ENCODE measurements around the gene TARBP1. TPM values are rescaled to one million over a fixed set of nuclear protein-coding genes. Genes with fewer than 3 reads are reported as not detected.
A peak's percentile ranks its signal among the peaks of the same experiment; 100 is the strongest.
"Not testable (repeated sequence)": the region's sequence is repeated elsewhere in the genome, so short reads cannot be mapped to it uniquely, and the experiment has no call there.

Gene TARBP1
- total and polyA plus RNA-seq, 5 donors, result 10.7 to 12.0 (median 11.2) TPM

- no peak overlapping the region for H3K27ac ChIP-seq (ENCODE audit: low read length)
- WGBS, result 91% methylated on average over 4 of the region's 4 CpGs
Measured at GRCh38 chr1:234504969-234505768, 26.2 kb upstream of the TARBP1 start.

DNA sequence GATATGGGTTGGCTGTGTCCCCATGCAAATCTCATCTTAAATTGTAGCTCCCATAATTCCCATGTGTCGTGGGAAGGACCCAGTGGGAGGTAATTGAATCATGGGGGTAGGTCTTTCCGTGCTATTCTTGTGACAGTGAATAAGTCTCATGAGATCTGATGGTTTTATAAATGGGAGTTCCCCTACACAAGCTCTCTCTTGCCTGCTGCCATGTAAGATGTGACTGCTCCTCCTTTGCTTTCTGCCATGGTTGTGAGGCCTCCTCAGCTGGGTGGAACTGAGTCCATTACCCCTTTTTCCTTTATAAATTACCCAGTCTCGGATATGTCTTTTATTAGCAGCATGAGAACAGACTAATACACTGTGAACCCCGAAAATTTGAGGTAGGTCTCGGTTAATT lies 25.3 kb upstream of the TARBP1 start:
- not testable (repeated sequence) for H3K4me1 ChIP-seq (ENCODE audit: control insufficient read depth, insufficient read depth, low read length); H3K4me3 ChIP-seq (ENCODE audit: low read length); H3K27me3 ChIP-seq (ENCODE audit: control insufficient read depth, insufficient read depth); ATAC-seq; DNase-seq; H3K9me3 ChIP-seq (ENCODE audit: control insufficient read depth, low read length); H3K27ac ChIP-seq (ENCODE audit: low read length)
- intact Hi-C loops (cut with DNase I), result loop anchor here in 2 of 4 donors (5.0 kb wide), 2 partner anchors 88 to 93 kb away; no protein-coding TSS in a partner anchor
- 83% methylated on average over 5 of the region's 5 CpGs for WGBS

More at GRCh38 chr1:234504969-234505768, 26.2 kb upstream of the TARBP1 start:
- DNase-seq (no peak), ATAC-seq (no peak)
- no peaks in the 10 kb centered on the region for H3K9me3 ChIP-seq (ENCODE audit: control insufficient read depth, low read length)
- H3K4me3 ChIP-seq (ENCODE audit: low read length), result no peak overlapping the region
- no peaks in the 10 kb centered on the region for H3K27me3 ChIP-seq (ENCODE audit: control insufficient read depth, insufficient read depth)
- peaks cover 5% of the 10 kb centered on the region for H3K4me1 ChIP-seq (ENCODE audit: control insufficient read depth, insufficient read depth, low read length)
- intact Hi-C loops (cut with DNase I), result loop anchor here in 2 of 4 donors (5.0 kb wide), 2 partner anchors 87 to 92 kb away; no protein-coding TSS in a partner anchor

DNA sequence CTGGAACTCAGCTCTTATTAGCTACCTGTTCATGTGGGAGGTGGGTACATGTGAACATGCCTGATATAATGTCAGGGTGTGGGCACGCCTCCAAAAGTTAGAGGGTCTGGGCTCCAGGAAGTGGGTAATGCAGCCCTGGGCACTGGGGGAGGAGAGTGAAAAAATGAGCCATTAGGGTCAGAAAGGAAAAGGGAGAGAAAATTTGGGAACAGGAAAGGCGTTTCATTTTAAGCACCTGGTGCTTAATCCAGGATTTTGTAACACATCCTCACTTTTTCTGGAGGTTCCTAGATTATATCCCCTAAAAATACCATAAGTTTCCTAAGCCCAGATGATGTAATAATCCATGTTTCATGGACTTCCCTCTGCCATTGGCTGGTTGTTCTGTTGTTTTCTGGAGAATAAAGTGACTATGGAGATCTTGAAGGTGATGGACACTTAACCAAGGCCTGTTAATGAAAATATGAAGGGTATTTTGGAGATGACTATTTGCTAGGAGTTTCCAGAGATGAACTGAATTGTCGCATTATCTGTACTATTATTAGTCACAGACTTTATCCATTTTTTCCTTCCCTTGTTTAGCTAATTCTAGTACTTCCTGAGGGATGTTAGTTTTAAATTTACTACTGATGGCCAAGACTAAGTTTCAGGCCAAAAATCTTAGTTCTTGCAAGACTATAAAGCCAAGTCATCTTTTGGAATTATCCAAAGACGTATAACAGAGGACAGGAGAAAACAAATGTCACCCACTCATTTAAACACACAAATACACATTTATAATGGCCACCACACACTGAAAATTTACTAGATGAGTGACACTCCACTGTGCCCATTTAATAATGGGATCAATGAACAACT lies 24.4 kb upstream of the TARBP1 start:
- intact Hi-C loops (cut with DNase I), result loop anchor here in 2 of 4 donors (5.0 kb wide), 2 partner anchors 89 to 94 kb away; no protein-coding TSS in a partner anchor
- WGBS, result 58% methylated on average over 4 of the region's 4 CpGs
- no peaks in the 10 kb centered on the region for H3K9me3 ChIP-seq (ENCODE audit: control insufficient read depth, low read length)
- no peaks in the 10 kb centered on the region for H3K27me3 ChIP-seq (ENCODE audit: control insufficient read depth, insufficient read depth)
- no peak overlapping the region for H3K4me3 ChIP-seq (ENCODE audit: low read length)
- ATAC-seq (no peak), DNase-seq (no peak)
- H3K4me1 ChIP-seq (ENCODE audit: control insufficient read depth, insufficient read depth, low read length), result peaks cover 10% of the 10 kb centered on the region
- peak overlapping the region; percentile 32 for H3K27ac ChIP-seq (ENCODE audit: low read length)

DNA sequence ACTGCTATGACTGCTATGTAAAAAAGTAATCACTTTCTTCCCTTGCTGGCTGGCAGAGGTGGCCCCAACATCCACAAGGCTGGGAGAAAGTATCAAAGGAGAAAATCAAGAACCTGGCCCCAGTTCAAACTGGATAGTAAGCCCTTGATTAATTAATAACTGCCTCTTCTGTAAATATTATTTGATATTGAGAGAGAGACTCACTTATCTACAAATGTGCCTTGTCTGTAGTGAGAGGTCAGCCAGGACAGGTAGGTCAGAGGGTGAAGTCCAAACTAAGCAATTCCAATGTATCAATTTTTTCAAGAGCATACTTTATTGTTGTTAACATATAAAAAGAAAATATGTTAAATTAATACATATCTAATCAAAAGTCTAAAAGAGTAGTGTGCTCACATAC lies 23.8 kb upstream of the TARBP1 start:
- DNase-seq (no peak), ATAC-seq (no peak)
- intact Hi-C loops (cut with DNase I), result loop anchor here in 2 of 4 donors (5.0 kb wide), 2 partner anchors 90 to 95 kb away; no protein-coding TSS in a partner anchor
- no peaks in the 10 kb centered on the region for H3K9me3 ChIP-seq (ENCODE audit: control insufficient read depth, low read length)
- H3K4me3 ChIP-seq (ENCODE audit: low read length), result no peak overlapping the region
- H3K4me1 ChIP-seq (ENCODE audit: control insufficient read depth, insufficient read depth, low read length), result peaks cover 10% of the 10 kb centered on the region
- H3K27ac ChIP-seq (ENCODE audit: low read length), result no peak overlapping the region
- no peaks in the 10 kb centered on the region for H3K27me3 ChIP-seq (ENCODE audit: control insufficient read depth, insufficient read depth)

GRCh38 chr1:234500269-234500668 lies 21.3 kb upstream of the TARBP1 start:
- Histone ChIP-seq H3K4me1 (ENCODE audit: control insufficient read depth, insufficient read depth, low read length) (peaks cover 10% of the 10 kb centered on the region), H3K4me3 (ENCODE audit: low read length) (no peak overlapping the region), H3K9me3 (ENCODE audit: control insufficient read depth, low read length) (no peaks in the 10 kb centered on the region), H3K27me3 (ENCODE audit: control insufficient read depth, insufficient read depth) (no peaks in the 10 kb centered on the region), H3K27ac (ENCODE audit: low read length) (peak overlapping the region; percentile 61)
- DNase-seq (no peak), ATAC-seq (peak in 1 of 2 donors; percentile 22)
- WGBS, result 38% methylated on average over 2 of the region's 2 CpGs
- intact Hi-C loops (cut with DNase I), result loop anchor here in 2 of 4 donors (5.0 kb wide), 2 partner anchors 92 to 97 kb away; no protein-coding TSS in a partner anchor

DNA sequence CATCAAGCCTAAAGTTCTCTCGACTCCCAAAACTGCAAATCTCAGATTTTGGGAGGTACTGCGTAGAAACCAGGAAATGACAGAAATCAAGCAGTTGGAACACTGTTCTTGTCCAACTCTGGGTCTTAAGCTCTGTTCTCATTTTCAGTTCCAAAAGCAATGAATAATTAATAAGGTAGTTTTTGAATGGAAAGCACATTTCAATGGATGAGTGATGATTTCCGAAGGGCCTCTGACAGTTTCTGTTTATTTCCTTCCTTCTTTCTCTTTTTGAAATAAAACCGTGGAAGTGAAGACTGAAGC lies 20.9 kb upstream of the TARBP1 start:
- intact Hi-C loops (cut with DNase I), result loop anchor here (2.0 to 10.0 kb wide), 9 partner anchors 92 to 593 kb away; no protein-coding TSS in a partner anchor
- peak overlapping the region; percentile 6 for H3K4me3 ChIP-seq (ENCODE audit: low read length)
- no peaks in the 10 kb centered on the region for H3K27me3 ChIP-seq (ENCODE audit: control insufficient read depth, insufficient read depth)
- no peaks in the 10 kb centered on the region for H3K9me3 ChIP-seq (ENCODE audit: control insufficient read depth, low read length)
- DNase-seq (no peak), ATAC-seq (no peak)
- peak overlapping the region; percentile 92 for H3K27ac ChIP-seq (ENCODE audit: low read length)
- WGBS, result 36% methylated on average over 4 of the region's 4 CpGs
- peaks cover 10% of the 10 kb centered on the region for H3K4me1 ChIP-seq (ENCODE audit: control insufficient read depth, insufficient read depth, low read length)

DNA sequence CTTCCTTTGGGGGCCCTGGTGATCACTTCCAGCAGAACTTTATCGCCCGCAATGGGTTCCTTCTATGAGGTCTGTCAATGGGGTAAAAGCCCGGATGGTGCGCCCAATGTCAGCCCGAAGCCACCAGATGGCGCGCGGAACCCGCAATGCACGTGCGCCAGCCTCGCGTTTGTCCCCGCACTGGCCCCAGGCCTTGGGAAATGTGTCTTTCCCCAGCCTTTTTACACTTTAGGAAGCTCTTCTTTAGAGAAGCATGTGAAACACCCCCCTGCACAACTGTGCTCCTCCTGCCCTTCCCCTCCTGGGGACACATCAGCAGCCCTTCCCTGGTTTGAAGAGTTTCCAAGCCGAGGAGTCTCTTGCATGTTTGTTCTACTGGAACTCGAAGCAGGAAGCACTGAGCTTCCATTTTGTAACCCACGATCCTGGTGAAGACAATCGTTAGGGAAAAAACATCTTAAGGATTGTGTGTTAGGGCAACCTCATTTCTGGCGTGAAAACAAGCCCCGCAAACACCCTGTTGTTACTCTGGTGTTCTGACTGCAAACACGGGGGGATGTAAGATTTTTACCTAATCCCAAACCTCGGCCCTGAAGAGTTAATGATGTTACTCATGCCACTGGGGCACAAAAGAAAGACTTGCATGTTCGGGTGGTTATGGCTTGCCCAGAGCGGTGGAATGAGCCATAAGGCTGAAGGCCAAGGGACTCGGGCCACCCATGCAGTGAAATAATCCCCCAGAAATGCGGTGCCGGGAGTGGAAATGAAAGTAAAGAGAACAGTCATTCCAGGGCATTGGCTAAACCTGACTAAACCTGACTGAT lies 20.4 kb upstream of the TARBP1 start:
- intact Hi-C loops (cut with DNase I), result loop anchor here (2.0 to 10.0 kb wide), 7 partner anchors 95 to 593 kb away; no protein-coding TSS in a partner anchor
- peak; percentile 90 to 97 (median 97) for DNase-seq
- Histone ChIP-seq H3K9me3 (ENCODE audit: control insufficient read depth, low read length) (no peaks in the 10 kb centered on the region), H3K27ac (ENCODE audit: low read length) (peak overlapping the region; percentile 92), H3K4me3 (ENCODE audit: low read length) (peak overlapping the region; percentile 6), H3K27me3 (ENCODE audit: control insufficient read depth, insufficient read depth) (no peaks in the 10 kb centered on the region), H3K4me1 (ENCODE audit: control insufficient read depth, insufficient read depth, low read length) (peaks cover 10% of the 10 kb centered on the region)
- peak; percentile 95 to 96 for ATAC-seq
- 16% methylated on average over 27 of the region's 27 CpGs for WGBS

DNA sequence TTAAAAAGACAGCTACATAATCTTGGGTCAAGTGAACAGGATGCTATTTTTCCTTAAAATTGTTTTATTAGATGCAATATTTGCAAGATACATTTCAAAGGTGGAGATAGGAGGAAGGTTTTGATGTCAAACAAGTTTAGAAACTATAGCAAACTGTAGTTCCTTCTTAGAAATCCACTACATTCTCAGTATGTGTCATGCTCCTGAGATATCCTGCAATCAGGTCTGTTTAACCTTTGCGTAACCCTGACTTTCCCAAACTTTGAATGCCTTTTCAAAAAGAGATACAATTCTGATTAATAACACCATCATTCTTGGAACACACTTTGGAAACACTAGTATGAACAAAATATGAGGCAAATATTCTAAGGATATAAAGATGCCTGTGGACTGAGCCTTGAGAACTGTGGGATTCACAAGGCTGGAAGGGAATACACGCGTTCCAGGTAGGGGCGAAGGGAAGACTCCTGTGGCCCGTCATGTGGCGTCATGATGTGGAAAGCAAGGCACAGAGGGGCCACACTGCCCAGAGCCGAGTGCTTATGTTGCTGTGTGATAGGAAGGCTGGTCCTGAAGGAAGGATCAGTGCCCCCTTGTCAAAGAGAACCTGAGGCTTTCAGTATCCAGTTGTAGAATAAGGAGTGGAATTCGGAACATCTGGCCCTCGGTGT lies 19.6 kb upstream of the TARBP1 start:
- intact Hi-C loops (cut with DNase I), result loop anchor here (2.0 to 10.0 kb wide), 7 partner anchors 96 to 594 kb away; no protein-coding TSS in a partner anchor
- WGBS, result 45% methylated on average over 9 of the region's 9 CpGs
- Histone ChIP-seq H3K4me1 (ENCODE audit: control insufficient read depth, insufficient read depth, low read length) (peaks cover 10% of the 10 kb centered on the region), H3K27ac (ENCODE audit: low read length) (peak overlapping the region; percentile 40), H3K9me3 (ENCODE audit: control insufficient read depth, low read length) (no peaks in the 10 kb centered on the region), H3K27me3 (ENCODE audit: control insufficient read depth, insufficient read depth) (no peaks in the 10 kb centered on the region), H3K4me3 (ENCODE audit: low read length) (no peak overlapping the region)
- DNase-seq, result no peak
- ATAC-seq, result peak; percentile 24 to 34

DNA sequence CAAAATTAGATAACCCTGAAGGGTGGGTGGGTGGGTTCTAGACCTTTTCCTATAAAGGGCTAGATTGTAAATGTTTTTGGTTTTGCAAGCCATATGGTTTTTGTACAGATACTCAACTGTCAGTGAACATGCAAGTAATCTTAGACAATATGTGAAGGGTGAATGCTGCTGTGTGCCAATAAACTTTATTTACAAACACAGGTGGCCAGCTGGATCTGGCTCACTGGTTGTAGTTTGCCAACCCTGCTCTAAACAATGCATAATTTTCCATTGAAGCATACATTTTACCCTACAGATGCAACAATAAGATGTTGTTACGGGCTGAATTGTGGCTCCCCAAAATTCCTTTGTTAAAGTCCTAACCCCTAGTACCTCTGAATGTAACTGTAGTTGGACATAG lies 18.6 kb upstream of the TARBP1 start:
- WGBS, result 99% methylated on average over 1 of the region's 1 CpG
- no peak for ATAC-seq
- intact Hi-C loops (cut with DNase I), result loop anchor here (5.0 to 10.0 kb wide), 4 partner anchors 97 to 487 kb away; no protein-coding TSS in a partner anchor
- Histone ChIP-seq H3K27me3 (ENCODE audit: control insufficient read depth, insufficient read depth) (no peaks in the 10 kb centered on the region), H3K9me3 (ENCODE audit: control insufficient read depth, low read length) (no peaks in the 10 kb centered on the region), H3K4me1 (ENCODE audit: control insufficient read depth, insufficient read depth, low read length) (peaks cover 10% of the 10 kb centered on the region), H3K4me3 (ENCODE audit: low read length) (no peak overlapping the region), H3K27ac (ENCODE audit: low read length) (no peak overlapping the region)
- DNase-seq, result no peak
